Activated CD4-positive, alpha-beta T cell treated with anti-CD3 and anti-CD28 coated beads, Interleukin-2, Interleukin-6, amounts not matched to agents 100 ng/mL and 50 ng/mL, durations not matched to agents 16 hours and 8 hours (primary cell): Measurements from ENCODE around the gene VPS13A.

Experiments used
- DNase-seq: peaks from one replicate; pipeline ENCODE4 v3.0.0-alpha.2; 2020

The VPS13A gene

DNA sequence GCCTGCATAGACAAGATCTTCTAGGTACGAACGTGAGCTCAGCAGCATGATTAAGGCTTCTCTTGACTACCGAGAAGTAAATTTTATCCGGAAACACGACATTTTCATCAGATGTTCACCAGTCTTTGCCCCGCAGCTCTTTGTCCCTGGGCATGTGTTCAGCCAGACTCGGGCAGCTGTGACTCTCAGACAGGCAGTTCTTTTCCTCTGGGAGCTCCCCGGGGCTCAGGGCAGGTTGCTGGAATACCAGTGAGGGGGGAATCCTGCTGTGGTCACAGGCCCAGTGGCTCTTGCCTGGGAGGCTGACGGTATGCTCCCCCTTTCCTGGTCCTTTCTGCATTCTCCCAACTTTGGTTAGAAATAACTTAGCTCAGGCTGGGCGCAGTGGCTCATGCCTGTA, 284.7 kb downstream of the VPS13A start:
- no peak for DNase-seq

DNA sequence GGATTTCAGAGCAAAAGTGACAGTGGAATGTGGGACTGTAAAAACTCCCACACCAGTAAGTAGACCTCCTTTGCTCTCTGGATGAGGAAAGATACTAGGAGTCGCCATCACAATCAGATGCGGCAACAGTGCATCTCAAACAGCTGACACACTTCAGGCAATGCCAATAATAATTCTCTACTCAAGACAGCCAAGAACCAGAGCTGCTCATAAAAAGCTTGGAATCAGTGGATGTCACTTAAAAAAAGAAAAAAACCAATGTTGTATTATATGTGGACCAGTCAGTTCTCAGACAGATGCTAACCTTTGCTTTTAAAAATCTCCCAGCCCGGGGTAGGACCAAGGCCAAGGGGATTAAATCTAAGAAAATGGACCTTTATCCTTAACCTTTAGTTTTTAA, 285.8 kb downstream of the VPS13A start:
- DNase-seq: no peak

DNA sequence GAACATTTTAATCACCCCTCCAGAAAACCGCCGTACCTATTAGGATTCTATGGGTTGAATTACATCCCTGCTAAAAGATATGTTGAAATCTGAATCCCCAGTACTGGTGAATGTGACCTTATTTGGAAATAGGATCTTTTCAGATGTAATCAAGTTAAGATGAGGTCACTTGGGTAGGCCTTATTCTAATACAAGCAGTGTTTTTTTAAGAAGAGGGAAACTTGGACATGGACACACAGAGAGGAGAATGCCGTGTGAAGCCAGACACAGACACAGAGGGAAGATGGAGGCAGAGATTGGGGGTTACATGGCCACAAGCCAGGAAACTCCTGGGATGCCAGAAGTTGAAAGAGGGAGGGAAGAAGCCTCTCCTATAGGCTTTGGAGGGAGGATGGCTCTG, 287.3 kb downstream of the VPS13A start:
- DNase-seq: no peak

DNA sequence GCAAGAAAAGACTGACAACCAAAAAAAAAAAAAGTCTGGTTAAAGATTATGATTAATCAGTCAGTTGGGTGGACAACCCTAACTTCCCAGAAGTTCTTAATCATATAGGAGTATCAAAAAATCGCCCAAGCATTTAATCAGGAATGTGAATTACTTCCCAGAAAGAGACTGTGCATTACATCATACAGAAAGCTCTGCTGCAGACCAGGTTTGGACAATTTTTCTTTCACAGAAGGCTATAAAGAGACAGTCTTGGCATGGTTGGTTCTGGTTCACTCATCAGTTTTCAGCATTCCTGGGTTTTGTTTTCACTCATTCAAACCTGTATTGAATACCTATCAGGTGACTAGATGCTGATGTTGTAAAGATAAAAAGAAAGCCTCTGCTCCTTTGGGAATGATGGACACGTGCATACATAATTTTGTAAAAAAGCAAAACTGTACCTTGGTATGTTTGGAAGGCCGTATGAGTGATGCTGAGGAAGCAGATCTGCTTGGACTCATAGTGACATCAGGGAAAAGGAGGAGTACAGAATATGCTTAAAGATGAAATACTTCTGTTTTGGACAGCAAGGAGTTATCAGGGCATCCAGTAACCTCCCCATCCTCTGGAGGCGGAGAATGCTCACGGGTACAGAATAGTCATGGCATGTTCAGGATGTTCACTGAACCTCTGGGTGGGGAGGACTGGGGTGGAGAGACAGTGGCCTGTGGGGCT, 292.3 kb downstream of the VPS13A start:
- no peak for DNase-seq
